K562 (cell line): Measurements from ENCODE around the gene TGFBR3L. TPM values are rescaled to one million over a fixed set of nuclear protein-coding genes. Genes with fewer than 3 reads are reported as not detected.

ENCODE experiments used
- CEBPB ChIP-seq: fragments of 450-650 bp; IDR thresholded peaks from 2 replicates; pipeline ENCODE4 v1.6.1; 2016; ENCODE audit warnings: missing genetic modification characterization, missing compliant biosample characterization
- DPF2 ChIP-seq: fragments of 450-650 bp; IDR thresholded peaks from 2 replicates; pipeline ENCODE4 v1.6.1; 2016
- E2F3 ChIP-seq: fragments of 250-450 bp; sonication (Bioruptor Pico); IDR thresholded peaks from 2 replicates; pipeline ENCODE4 v1.4.0; 2020; ENCODE audit warnings: mild to moderate bottlenecking
- HDAC8 ChIP-seq: fragments of 450-650 bp; IDR thresholded peaks from 2 replicates; pipeline ENCODE4 v1.6.1; 2016; ENCODE audit warnings: mild to moderate bottlenecking, missing genetic modification characterization, moderate library complexity, missing compliant biosample characterization
- KAT2B ChIP-seq: IDR thresholded peaks from one replicate; pipeline ENCODE4 v1.6.1; 2012; ENCODE audit warnings: low read depth, mild to moderate bottlenecking, control low read depth, inconsistent platforms, low read length, moderate library complexity
- MTA3 ChIP-seq: fragments of 450-650 bp; formaldehyde crosslinking; IDR thresholded peaks from 2 replicates; pipeline ENCODE4 v1.6.1; 2017; ENCODE audit warnings: mild to moderate bottlenecking, borderline replicate concordance
- NCOA4 ChIP-seq: fragments of 450-650 bp; IDR thresholded peaks from 2 replicates; pipeline ENCODE4 v1.6.1; 2018; ENCODE audit warnings: mild to moderate bottlenecking; ENCODE audit not compliant: partially characterized antibody
- NCOR1 ChIP-seq: fragments of 450-650 bp; IDR thresholded peaks from 2 replicates; pipeline ENCODE4 v1.6.1; 2016; ENCODE audit warnings: mild to moderate bottlenecking, moderate library complexity
- POLR2B ChIP-seq: fragments of 450-650 bp; IDR thresholded peaks from 2 replicates; pipeline ENCODE4 v1.6.1; 2018; ENCODE audit warnings: low read depth; ENCODE audit not compliant: partially characterized antibody
- RCOR1 ChIP-seq, 2 experiments: IDR thresholded peaks; 2 replicates each; pipeline ENCODE4 v1.6.1; 2012; ENCODE audit warnings: low read depth in 2 of 2, low read length in 2 of 2, borderline replicate concordance in 1 of 2, improper control_type of control experiment in 1 of 2
- SMC3 ChIP-seq: conservative IDR thresholded peaks from 2 replicates; pipeline ENCODE4 v1.6.1; 2011; ENCODE audit warnings: low read depth, low read length, improper control_type of control experiment; ENCODE audit not compliant: insufficient read depth
- SP1 ChIP-seq: sonication (generic); formaldehyde crosslinking; IDR thresholded peaks from 2 replicates; pipeline ENCODE4 v1.8.1; 2022; ENCODE audit warnings: mild to moderate bottlenecking, missing genetic modification reagents
- TARDBP ChIP-seq: fragments of 450-650 bp; IDR thresholded peaks from 2 replicates; pipeline ENCODE4 v1.6.1; 2016
- THRAP3 ChIP-seq: fragments of 450-650 bp; IDR thresholded peaks from 2 replicates; pipeline ENCODE4 v1.6.1; 2016; ENCODE audit warnings: mild to moderate bottlenecking, inconsistent platforms, borderline replicate concordance
- ZBTB8A ChIP-seq: fragments of 450-650 bp; IDR thresholded peaks from 2 replicates; pipeline ENCODE4 v1.6.1; 2018; ENCODE audit warnings: mild to moderate bottlenecking, moderate library complexity; ENCODE audit not compliant: partially characterized antibody
- ZC3H8 ChIP-seq: fragments of 450-650 bp; IDR thresholded peaks from 2 replicates; pipeline ENCODE4 v1.6.1; 2017
- ZFP30 ChIP-seq: fragments of 250-450 bp; sonication (Bioruptor Pico); IDR thresholded peaks from 2 replicates; pipeline ENCODE4 v1.8.0; 2022; ENCODE audit warnings: moderate library complexity, mild to moderate bottlenecking, inconsistent platforms, borderline replicate concordance
- ZNF3 ChIP-seq: fragments of 250-450 bp; sonication (Bioruptor Pico); IDR thresholded peaks from 2 replicates; pipeline ENCODE4 v1.5.0; 2021; ENCODE audit warnings: mild to moderate bottlenecking, moderate library complexity
- ZNF764 ChIP-seq: fragments of 250-450 bp; sonication (Bioruptor Pico); IDR thresholded peaks from 2 replicates; pipeline ENCODE4 v1.4.0; 2020; ENCODE audit warnings: low read depth, mild to moderate bottlenecking, moderate library complexity
- ZNF780A ChIP-seq: fragments of 250-450 bp; sonication (Bioruptor Pico); IDR thresholded peaks from 2 replicates; pipeline ENCODE4 v1.5.0; 2021; ENCODE audit warnings: mild to moderate bottlenecking
- polyA plus RNA-seq, 8 experiments: library from polyadenylated mRNA; depleted of rRNA in 4 of 8; stranded (reverse) in 5 of 8; unstranded in 3 of 8; fragments of >200 nt; fragmentation: Nextera tagmentation in 2 of 8; fragmentation: Illumina TruSeq in 1 of 8; extraction: Ambion mirVana in 2 of 8; extraction: Trizol in 1 of 8; gene quantifications; 2 replicates each; pipeline versions ENCODE4 v1.2.1 to v1.2.3, GENCODE V29; 2011 to 2014; ENCODE audit warnings: inconsistent platforms in 1 of 8, missing spikeins in 1 of 8
- total RNA-seq, 7 experiments: library from RNA; depleted of rRNA in 6 of 7; stranded (reverse); fragments of >200 nt in 6 of 7; fragmentation: Illumina TruSeq in 2 of 7; extraction: Trizol in 2 of 7; gene quantifications; 2 replicates each; pipeline versions ENCODE4 v1.2.1 to v1.2.3, GENCODE V29; 2011 to 2021; ENCODE audit warnings: low replicate concordance in 1 of 7
- TF ChIP-seq, protein P1 (sequence below): fragments of 250-450 bp; sonication (Bioruptor Pico); IDR thresholded peaks from 2 replicates; pipeline ENCODE4 v1.9.0; 2021; ENCODE audit warnings: mild to moderate bottlenecking
- TF ChIP-seq, protein P2 (sequence below), 2 experiments: fragments of 450-650 bp in 1 of 2; sonication (generic) in 1 of 2; formaldehyde crosslinking; conservative IDR thresholded peaks; 2 replicates each; pipeline versions ENCODE4 v1.4.0 to v1.8.1; 2020 to 2022; ENCODE audit warnings: mild to moderate bottlenecking in 1 of 2, missing genetic modification reagents in 1 of 2
- TF ChIP-seq, protein P3 (sequence below): sonication (generic); formaldehyde crosslinking; IDR thresholded peaks from 2 replicates; pipeline ENCODE4 v1.8.0; 2022; ENCODE audit warnings: mild to moderate bottlenecking, missing genetic modification reagents
- TF ChIP-seq, protein P4 (sequence below): fragments of 450-650 bp; conservative IDR thresholded peaks from 2 replicates; pipeline ENCODE4 v1.6.1; 2016; ENCODE audit warnings: missing genetic modification characterization, low read depth, mild to moderate bottlenecking, missing compliant biosample characterization, moderate library complexity

The TGFBR3L gene
- total and polyA plus RNA-seq, 9 of the 15 experiments (the other 6 are each of a cell fraction or from before 2014, with no cell fraction given), result not detected

- TF ChIP-seq, protein P1, sequence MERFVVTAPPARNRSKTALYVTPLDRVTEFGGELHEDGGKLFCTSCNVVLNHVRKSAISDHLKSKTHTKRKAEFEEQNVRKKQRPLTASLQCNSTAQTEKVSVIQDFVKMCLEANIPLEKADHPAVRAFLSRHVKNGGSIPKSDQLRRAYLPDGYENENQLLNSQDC (CRISPR knock-in tag), result no peak
- peak; percentile 80 for TF ChIP-seq SMC3
- TF ChIP-seq MTA3, result peak; percentile 68; the same call in 1 of the 2 replicates
- TF ChIP-seq, protein P2, sequence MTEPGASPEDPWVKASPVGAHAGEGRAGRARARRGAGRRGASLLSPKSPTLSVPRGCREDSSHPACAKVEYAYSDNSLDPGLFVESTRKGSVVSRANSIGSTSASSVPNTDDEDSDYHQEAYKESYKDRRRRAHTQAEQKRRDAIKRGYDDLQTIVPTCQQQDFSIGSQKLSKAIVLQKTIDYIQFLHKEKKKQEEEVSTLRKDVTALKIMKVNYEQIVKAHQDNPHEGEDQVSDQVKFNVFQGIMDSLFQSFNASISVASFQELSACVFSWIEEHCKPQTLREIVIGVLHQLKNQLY (CRISPR knock-in tag; conservative IDR thresholded peaks at IDR 0.05), result no peak
- TF ChIP-seq SP1, result peak; percentile 69; the same call in 1 of the 2 replicates
- peak; percentile 19; the same call in 1 of the 2 replicates for TF ChIP-seq HDAC8 (tag)
- TF ChIP-seq RCOR1 (IDR thresholded peaks at IDR 0.05; ENCODE audit: borderline replicate concordance in 1 of 2, low read depth in 2 of 2, low read length in 2 of 2), result peak in 1 of 2 experiments; percentile 68; a peak in 1 of 4 replicates
- TF ChIP-seq ZNF780A, result no peak
- no peak for TF ChIP-seq POLR2B
- TF ChIP-seq KAT2B, result peak; percentile 55
- TF ChIP-seq ZBTB8A, result no peak
- no peak for TF ChIP-seq ZNF3 (CRISPR knock-in tag)
- no peak for TF ChIP-seq ZNF764 (CRISPR knock-in tag)
- TF ChIP-seq, protein P3, sequence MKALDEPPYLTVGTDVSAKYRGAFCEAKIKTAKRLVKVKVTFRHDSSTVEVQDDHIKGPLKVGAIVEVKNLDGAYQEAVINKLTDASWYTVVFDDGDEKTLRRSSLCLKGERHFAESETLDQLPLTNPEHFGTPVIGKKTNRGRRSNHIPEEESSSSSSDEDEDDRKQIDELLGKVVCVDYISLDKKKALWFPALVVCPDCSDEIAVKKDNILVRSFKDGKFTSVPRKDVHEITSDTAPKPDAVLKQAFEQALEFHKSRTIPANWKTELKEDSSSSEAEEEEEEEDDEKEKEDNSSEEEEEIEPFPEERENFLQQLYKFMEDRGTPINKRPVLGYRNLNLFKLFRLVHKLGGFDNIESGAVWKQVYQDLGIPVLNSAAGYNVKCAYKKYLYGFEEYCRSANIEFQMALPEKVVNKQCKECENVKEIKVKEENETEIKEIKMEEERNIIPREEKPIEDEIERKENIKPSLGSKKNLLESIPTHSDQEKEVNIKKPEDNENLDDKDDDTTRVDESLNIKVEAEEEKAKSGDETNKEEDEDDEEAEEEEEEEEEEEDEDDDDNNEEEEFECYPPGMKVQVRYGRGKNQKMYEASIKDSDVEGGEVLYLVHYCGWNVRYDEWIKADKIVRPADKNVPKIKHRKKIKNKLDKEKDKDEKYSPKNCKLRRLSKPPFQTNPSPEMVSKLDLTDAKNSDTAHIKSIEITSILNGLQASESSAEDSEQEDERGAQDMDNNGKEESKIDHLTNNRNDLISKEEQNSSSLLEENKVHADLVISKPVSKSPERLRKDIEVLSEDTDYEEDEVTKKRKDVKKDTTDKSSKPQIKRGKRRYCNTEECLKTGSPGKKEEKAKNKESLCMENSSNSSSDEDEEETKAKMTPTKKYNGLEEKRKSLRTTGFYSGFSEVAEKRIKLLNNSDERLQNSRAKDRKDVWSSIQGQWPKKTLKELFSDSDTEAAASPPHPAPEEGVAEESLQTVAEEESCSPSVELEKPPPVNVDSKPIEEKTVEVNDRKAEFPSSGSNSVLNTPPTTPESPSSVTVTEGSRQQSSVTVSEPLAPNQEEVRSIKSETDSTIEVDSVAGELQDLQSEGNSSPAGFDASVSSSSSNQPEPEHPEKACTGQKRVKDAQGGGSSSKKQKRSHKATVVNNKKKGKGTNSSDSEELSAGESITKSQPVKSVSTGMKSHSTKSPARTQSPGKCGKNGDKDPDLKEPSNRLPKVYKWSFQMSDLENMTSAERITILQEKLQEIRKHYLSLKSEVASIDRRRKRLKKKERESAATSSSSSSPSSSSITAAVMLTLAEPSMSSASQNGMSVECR, result peak; percentile 71
- TF ChIP-seq TARDBP, result peak; percentile 65; the same call in 1 of the 2 replicates
- no peak for TF ChIP-seq NCOR1
- no peak for TF ChIP-seq DPF2
- TF ChIP-seq THRAP3, result no peak
- no peak for TF ChIP-seq ZFP30 (CRISPR knock-in tag)
- no peak for TF ChIP-seq NCOA4
- TF ChIP-seq ZC3H8, result no peak
- TF ChIP-seq CEBPB (tag), result no peak
- TF ChIP-seq, protein P4, sequence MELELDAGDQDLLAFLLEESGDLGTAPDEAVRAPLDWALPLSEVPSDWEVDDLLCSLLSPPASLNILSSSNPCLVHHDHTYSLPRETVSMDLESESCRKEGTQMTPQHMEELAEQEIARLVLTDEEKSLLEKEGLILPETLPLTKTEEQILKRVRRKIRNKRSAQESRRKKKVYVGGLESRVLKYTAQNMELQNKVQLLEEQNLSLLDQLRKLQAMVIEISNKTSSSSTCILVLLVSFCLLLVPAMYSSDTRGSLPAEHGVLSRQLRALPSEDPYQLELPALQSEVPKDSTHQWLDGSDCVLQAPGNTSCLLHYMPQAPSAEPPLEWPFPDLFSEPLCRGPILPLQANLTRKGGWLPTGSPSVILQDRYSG (tag), result no peak
- no peak for TF ChIP-seq E2F3
Measured at GRCh38 chr19:7925171-7925851, 10.7 kb downstream of the TGFBR3L start (continued).
